Measurements from ENCODE around the gene SMIM38. TPM values are rescaled to one million over a fixed set of nuclear protein-coding genes. Genes with fewer than 3 reads are reported as not detected.

Gene SMIM38
- total and polyA plus RNA-seq, 2 experiments from 2014 or later: 0.38 TPM; not detected in 1

GRCh38 chr11:69158301-69159149 is 2.8 kb downstream of the SMIM38 start:
- H3K27ac ChIP-seq (ENCODE audit: low read depth): no peak overlapping the region
- Mint-ChIP-seq H3K9me3 (no peaks in the 10 kb centered on the region), H3K36me3 (ENCODE audit: low read depth) (no peaks in the 10 kb centered on the region), H3K4me3 (no peak overlapping the region), H3K4me1 (peaks cover under 1% of the 10 kb centered on the region; the same call in 2 of the 3 replicates), H3K27me3 (ENCODE audit: insufficient read depth, low read depth, poor library complexity) (peaks cover 15% of the 10 kb centered on the region), H3K27ac (no peak overlapping the region)
- H3K36me3 ChIP-seq (ENCODE audit: insufficient read depth): no peaks in the 10 kb centered on the region
- ATAC-seq (no peak), DNase-seq (ENCODE audit: low spot score) (no peak)
- H3K27me3 ChIP-seq (ENCODE audit: insufficient read depth): no peaks in the 10 kb centered on the region
- H3K4me2 ChIP-seq: no peak overlapping the region
- H3K4me1 ChIP-seq (ENCODE audit: insufficient read depth): no peaks in the 10 kb centered on the region
- H3K9me2 ChIP-seq (ENCODE audit: insufficient read depth): no peaks in the 10 kb centered on the region
- TF ChIP-seq REST (IDR thresholded peaks at IDR 0.05; ENCODE audit: unreplicated experiment) (no peak), EZH2phosphoT487 (IDR thresholded peaks at IDR 0.05; ENCODE audit: unreplicated experiment) (no peak), ZNF331 (CRISPR knock-in tag; IDR thresholded peaks at IDR 0.05; ENCODE audit: low read depth) (no peak), JUNB (IDR thresholded peaks at IDR 0.05; ENCODE audit: unreplicated experiment) (no peak), ETS1 (IDR thresholded peaks at IDR 0.05) (no peak), CTCF (conservative IDR thresholded peaks at IDR 0.05; ENCODE audit: low read depth in 2 of 2) (no peak), POLR2AphosphoS5 (IDR thresholded peaks at IDR 0.05; ENCODE audit: low read depth) (no peak), EZH2 (IDR thresholded peaks at IDR 0.05; ENCODE audit: low read depth, unreplicated experiment) (no peak), STAT1 (IDR thresholded peaks at IDR 0.05; ENCODE audit: unreplicated experiment) (no peak), CREB1 (CRISPR knock-in tag; IDR thresholded peaks at IDR 0.05; ENCODE audit: low read depth) (no peak)
- H3K79me2 ChIP-seq (replicated peaks; ENCODE audit: insufficient read depth): no peaks in the 10 kb centered on the region
- H3F3A ChIP-seq (replicated peaks; ENCODE audit: low read depth): no peaks in the 10 kb centered on the region
- no peak overlapping the region for H2AFZ ChIP-seq
- no peaks in the 10 kb centered on the region for H4K20me1 ChIP-seq (replicated peaks; ENCODE audit: insufficient read depth)
- no peak overlapping the region for H3K4me3 ChIP-seq

Data from GM23338 (cell line).